ENCODE measurements around the gene VSIG10L2.

VSIG10L2 gene

DNA sequence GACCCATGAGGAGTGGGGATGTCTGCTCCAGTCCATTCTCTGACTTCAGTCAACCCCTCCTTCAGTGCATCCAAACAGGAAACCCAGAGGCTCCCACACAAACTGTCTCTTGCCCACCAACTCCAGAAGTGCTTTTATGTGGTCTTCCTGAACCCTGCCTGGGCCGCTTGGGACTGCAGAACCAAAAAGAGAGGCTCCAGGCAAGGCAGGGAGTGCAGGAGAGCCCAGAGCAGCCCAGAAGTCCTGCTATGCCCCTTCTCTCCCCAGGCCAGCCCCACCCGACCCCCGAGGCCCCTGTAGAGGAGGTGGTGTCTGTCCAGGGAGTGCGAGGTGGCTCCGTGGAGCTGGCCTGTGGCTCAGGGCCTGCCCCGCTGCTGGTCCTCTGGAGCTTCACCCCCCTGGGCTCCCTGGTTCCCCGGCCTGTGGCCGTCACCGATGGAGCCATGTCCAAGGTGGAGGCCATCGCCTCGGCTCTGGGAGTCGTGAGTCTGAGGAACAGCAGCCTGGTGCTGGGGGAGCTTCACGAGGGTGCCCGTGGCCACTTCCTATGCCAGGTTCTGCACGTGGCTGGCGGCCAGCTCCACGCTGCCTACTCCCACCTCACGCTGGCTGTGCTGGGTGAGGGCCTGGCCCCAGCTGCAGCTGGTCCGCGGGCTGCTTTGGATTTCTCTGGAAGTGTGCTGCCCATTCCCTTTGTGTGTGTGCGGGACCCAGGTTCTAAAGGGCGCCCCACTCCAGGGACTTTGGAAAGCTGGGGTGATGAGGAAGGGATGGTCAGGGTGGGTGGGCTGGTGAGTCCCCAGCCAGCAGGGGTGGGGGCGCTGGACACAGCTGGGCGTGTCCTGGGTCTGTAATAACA is 1.8 kb downstream of the VSIG10L2 start:
- DNase-seq (ENCODE audit: low read depth) = no peak

DNA sequence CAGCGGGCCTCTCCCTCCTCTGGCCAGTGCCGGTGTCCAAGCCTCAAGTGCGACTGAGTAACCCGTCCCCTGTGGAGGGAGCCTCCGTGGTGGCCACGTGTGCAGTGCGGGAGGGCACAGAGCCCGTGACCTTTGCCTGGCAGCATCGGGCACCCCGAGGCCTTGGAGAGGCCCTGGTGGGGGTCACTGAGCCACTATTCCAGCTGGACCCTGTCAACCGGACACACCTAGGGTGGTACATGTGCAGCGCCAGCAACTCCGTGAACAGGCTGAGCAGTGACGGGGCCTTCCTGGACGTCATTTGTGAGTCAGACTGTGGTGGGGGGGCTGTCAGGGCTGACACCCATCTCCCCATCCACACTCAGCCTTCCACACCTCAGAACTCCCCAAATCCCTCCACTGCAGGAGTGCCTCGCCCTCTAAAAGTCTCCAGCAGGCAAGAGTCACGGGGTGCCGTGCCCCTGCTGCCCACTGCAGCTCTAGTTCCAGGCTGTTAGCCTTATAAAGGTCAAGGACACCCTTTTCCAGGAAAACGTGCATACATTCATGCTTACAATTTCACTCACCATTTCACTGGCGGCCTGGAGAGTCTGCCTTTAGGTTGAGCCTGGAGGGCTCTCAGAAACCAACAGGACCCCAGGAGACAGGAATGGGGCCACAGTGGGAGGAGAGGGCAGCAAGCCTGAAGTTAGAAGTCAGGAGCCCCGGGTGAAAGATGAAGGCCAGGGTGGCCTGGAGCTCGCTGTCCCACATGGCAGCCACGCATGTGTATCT is 2.6 kb downstream of the VSIG10L2 start:
- DNase-seq (ENCODE audit: low read depth) = no peak

DNA sequence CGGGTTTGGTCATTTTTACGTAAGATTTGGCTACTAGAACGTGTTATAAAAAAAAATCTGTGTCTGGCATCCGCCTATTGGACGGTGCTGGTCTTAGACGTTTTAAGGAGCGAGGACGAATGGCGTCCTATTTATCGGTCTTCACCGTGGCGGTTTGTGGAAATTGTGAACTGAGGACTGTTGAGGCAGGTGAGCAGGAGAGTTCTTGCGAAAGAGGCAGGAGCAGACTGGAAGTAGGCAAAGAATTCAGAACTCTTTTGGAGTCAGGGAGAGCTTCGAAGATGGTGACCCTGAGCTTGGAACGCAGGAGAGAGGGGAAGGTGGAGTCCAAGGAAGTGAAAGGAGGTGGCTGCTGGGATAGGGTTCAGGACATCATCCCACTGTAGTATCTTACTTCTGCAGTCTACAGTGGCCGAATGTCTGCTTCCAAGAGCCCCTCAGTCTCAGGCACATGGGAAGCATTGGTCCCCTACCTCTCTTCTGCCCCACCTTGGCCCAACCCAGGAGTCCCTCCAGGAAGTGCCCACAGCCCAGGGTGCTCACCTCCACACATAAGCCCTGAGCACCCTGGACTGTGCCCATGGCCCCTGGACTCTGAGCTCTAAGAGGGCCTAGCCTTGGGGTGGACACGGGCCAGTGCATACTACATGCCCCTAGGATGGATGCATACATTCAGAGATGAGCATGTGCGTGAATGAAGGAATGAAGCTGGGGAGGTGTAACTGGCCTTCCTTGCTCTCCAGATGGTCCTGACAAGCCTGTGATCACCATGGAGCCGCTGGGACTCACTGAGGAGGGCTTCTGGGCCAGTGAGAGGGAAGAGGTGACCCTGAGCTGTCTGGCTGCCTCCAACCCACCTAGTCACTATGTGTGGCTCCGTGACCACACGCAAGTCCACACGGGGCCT is 3.7 kb downstream of the VSIG10L2 start:
- no peak for DNase-seq (ENCODE audit: low read depth)

DNA sequence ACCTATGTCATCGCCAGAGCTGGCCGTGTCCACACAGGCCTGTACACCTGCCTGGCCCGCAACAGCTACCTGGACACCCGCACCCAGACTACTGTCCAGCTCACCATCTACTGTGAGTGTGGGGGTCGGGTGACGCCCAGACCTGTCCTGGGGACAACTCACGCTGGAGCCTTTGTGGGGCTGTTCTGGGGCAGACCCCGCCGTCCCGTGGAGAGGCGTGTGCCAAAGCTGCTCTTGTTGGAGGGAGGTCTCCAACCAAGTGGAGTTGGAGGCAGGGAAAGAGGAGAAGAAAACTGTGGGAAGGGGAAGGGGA is 4.3 kb downstream of the VSIG10L2 start:
- DNase-seq (ENCODE audit: low read depth) = no peak

DNA sequence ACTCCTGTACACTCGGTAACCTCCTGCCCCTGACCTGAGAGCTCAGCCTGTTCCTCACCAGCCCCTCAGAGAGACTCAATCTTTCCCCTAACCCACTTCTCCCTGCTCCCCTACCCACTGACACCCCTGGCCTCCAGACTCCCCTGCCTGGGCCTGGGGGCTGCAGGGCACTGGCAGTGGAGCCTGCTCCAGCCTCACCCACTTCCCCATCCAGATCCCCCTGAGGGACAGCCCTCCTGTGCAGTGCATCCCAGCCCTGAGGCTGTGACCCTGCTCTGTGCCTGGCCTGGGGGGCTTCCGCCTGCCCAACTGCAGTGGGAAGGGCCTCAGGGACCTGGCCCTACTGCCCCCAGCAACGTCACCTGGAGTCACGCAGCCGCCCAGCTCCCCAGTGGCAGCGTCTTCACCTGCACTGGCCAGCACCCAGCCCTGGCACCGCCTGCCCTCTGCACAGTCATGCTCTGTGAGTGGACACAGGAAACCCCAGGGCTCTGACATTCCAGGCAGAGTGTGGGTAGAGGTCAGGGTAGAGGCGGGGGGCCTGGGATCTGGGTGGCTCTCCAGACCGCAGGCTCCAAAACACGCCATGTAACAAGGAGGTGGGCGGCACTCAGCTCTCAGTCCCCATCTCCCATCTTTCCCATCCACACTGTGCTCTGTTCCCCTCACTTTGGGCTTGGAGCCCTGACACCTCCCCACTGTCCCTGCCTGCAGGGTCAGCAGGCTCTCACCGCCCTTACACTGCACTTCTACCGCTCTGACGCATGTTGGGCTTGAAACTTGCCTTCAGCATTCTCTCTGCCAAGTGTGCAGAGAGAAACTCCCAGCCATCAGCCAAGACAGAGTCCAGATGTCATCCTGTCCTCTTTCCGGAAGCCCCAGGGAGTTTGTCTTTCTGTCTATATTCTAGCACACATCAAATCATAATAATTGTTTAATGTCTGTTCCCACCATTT is 5.1 kb downstream of the VSIG10L2 start:
- no peak for DNase-seq (ENCODE audit: low read depth)

DNA sequence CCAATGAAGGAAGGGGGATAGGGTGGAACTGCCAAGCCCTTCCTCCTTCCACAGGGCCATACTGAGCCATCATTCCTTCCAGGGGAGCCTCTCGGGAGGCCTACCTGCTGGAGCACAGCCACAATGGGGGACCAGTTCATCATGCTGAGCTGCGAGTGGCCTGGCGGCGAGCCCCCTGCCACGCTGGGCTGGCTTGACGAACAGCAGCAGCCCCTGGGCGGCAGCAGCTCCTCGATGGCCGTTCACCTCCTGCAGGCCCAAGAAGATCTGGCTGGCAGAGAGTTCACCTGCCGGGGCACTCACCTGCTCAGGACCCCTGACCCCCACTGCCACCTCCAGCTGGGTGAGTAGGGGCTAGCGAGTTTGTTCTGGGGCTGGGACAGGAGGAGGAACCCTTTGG is 5.9 kb downstream of the VSIG10L2 start:
- DNase-seq (ENCODE audit: low read depth) = no peak

DNA sequence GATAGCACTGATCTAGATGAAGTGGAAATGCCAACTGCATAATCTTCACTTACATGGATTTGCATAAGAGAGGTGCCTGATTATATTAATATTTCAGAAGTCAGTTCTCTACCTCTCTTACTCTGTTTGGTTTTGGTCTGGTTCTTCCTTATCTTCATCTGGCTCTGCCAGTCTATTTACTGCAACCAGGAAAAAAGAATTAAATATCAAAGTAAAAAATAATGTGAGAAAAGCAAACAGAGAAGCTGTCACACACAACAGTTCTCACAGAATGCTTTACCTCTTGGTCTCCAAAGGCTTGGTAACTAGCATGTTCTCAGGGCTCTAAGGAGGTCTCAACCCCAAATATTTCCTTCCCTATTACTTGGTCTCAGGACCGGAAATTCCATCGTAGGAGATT is 6.7 kb downstream of the VSIG10L2 start:
- DNase-seq (ENCODE audit: low read depth) = no peak

DNA sequence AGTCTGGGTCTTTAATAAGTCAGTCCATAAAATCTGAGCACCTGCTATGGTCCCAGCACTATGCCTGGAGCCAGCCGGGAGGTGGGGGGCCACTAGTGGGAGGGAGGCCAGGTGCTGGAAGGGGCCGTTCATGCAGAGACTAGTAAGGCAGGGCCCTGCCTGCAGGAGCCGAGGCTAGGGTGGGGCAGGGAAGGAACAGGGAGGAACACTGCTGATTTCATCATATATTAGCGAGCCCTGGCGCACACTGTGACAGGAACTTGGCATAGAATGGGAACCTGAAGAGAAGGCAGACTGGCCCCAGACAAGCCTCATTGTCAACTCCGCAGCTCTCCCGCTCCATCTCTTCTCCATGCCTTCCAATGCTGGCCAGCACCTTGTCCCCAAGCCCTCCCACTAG is 7.1 kb downstream of the VSIG10L2 start:
- no peak for DNase-seq (ENCODE audit: low read depth)

DNA sequence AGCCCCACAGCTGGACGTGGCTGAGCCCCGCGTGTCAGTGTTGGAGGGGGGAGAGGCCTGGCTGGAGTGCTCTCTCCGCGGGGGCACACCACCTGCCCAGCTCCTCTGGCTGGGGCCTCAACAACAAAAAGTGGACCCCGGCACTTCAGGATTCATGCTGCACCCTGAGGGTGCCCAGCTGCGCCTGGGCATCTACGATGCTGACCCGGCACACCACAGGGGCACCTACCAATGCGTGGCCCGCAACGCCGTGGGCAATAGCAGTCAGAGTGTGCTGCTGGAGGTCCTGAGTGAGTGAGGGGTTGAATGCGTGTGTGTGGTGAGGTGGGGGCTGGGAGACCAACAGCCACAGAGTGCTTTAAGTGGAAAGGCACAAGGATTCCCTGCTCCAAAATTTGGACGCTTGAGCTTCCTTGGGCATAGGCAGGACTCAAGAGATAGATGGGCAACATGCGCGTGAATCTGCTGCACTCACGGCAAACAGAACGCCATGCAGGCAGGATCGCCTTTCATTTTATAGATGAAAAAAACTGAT is 7.6 kb downstream of the VSIG10L2 start:
- DNase-seq (ENCODE audit: low read depth) = no peak

DNA sequence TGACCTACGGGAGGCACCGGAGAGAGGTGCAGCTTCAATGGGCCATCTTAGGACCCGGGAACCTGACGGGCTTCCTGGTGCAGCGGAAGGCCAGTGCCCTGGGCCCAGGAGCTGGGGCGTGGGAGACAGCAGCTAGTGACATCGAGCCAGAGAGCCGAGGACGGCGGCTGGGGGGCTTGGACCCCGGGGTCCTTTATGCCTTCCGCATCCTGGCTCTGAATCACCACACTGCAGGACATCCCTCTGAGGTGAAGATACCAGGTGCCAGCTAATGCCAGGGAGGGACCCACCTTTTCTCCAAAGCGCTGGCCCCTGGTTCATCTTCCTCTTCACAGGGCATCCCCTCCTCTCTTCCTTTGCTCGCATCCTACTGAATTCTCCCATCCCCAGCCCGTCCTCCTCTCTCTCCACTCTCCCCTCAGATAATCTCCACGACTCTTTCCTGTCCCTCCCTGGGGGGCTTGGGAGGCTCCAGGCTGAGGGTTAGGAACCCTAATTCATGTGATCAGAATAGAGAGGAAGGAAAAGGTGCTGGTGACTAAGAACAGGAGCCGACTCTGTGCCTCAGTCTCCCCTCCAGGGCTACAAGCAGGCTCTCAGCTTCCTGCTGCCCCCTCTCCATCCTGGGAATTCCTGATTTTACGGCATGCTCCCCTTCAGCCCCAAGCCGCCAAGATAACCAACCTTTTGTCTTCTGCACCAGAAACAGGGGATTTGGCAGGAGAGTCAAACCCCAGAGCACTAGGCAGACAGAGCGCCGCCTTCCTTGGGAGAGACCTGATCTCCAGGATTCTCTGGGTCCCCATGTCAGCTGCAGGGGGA is 8.5 kb downstream of the VSIG10L2 start:
- DNase-seq (ENCODE audit: low read depth) = no peak

DNA sequence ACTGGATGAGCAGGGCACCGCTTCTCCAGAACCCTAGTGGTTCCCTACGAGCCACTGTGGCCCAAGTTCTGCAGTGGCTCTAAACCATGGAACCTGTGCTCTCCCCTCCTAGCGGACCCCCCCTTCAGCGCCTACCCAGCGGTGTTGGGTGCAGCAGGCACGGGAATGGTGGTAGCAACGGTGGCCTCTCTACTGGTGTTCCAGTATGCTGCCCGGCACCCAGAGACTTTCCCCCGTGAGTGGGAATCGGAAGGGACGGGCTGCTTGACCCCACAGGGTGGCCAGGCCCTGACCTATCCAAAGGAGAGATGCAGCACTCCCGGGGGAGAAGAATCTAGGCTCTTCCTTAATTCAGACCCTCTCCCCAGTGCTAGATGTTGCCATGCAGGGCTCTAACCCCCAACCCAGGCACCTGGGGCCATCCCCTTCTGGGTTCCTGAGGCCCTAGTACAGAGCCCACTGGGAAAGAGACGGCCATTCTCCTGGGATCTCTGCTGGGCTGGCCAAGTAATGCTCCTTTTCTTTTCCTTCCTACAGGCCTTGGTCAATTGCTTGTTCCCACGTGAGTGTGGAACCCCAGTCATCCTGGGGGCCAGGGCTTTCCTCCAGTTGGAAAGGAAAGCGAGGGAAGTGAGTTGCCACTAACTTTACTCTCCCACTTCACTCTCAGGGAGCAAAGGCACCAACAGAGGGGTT is 9.2 kb downstream of the VSIG10L2 start:
- DNase-seq (ENCODE audit: low read depth) = no peak

DNA sequence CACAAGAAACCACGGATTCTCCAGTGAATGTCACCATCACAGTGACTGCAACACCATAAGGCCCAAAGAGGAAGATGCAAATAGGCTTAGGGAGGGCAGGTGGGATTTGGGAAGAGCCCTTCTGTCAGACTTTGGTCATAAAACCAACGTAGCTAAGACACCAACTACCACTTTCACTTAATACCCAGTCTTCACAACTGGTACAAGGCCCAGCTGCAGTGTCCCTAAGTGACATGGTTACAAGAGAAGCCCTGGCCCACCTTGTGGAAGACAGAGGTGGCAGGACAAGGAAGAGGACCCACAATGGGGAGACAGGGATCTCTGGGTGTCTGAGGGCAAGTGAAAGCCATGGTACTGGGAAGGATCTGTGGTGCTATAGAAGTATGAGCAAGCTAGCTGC is 10.0 kb downstream of the VSIG10L2 start:
- DNase-seq (ENCODE audit: low read depth) = no peak

DNA sequence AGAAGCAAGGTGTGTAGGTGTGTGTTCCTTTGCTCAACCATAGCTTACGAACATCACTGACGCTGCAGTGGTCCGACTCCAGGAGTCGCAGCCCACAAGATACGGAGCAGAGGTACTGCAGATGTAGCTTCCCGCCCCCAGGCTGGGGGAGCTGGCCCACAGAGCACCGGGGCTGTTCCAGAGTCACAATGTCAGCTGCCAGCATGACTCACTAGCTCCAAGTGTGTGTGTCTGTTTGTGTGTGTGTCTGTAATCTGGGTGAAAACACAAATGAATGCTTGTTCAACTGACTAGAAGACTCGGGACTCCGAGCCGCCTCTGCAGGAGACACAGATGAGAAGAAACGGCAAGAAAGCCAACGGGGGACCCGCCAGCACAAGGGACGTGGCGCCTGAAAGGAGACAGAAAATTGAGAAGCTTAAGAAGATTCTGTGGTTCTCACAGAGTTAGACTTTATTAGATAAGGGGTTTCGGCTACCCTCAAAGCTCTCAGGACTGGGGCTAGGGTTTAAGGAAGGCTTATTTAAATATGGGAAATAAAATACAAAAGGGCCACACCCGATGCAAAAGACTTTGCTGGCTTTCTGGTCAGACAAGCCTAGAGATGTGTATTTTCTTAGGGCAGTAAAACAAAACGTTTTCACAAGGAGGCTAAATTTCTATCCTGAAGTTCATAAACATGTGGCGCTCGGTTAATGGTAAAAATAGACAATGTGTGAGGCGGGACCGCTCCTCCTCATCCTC is 10.7 kb downstream of the VSIG10L2 start:
- no peak for DNase-seq (ENCODE audit: low read depth)

DNA sequence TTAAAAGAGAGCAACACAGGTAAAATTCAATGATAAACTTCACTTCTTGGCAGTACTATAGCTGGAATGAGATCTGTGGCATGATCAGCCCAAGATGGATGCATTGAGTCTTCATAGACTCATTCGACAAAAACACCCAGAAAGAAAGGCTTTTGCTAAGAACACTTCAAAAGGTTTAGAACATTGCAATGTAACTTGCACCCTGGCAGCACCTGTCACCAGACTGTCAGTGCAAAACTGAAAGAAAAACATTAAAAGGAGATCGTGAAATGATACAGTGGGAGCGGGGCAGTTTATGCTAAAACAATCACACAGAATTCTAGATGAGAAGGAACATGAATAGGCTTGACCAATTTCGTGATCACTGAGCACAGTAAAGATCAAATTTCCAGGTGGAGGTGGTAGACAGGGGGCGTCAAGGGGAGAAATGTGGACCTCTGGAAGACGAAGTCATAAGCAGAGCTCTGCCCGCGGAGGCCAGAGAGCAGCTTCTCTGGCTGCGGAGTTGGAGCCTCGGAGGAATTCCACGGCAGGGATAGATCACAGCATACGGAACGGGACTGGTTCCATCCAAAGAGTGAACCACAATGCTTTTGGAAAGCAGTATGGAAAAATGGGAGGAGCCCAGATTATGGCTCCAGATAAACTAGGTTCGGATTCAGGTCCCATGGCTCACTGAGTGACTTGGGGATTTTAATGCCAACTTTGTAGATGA is 11.9 kb downstream of the VSIG10L2 start:
- DNase-seq (ENCODE audit: low read depth) = no peak

DNA sequence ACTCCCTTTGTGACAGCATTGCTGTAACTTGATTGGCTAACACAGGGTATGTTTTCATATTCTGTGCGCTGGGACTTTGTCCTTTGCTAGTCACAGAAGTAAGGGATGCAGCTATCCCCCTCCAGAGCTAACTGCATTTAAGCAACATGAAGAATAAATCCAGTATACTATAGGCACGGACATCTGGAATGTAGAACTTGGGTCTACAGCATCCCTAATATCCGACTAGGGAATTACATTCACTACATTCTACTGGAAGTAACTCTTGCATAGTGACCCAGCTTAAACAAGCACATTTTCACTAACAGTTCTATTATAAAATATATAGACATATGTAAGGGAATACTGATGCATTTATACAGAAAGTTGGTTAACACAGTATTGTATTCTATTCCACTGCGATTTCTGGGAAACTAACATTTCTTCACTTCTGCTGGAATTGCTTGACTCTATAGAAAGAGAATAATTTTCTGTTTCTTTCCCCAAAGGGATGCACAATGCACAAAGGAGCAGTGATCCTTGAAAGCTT is 13.1 kb downstream of the VSIG10L2 start:
- DNase-seq (ENCODE audit: low read depth) = no peak

DNA sequence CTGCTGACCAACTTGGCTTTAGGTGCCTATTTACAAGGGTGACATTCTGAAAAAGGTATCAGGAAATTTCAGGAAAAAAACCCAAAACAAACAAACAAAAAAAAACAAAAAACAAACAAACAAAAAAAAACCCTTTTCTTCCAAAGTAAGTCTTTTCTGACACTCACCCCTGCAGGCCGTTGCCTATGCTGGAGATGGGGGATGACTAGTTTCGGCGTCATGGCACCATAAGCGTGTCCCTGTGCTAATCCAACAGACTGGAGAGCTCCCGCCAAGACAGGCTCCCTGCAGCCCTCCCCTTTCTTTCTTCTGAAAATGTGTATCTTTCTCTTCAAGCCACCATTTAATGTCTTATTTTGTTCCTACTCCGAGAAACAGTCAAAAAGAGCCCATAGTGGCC is 13.7 kb downstream of the VSIG10L2 start:
- DNase-seq (ENCODE audit: low read depth) = no peak

DNA sequence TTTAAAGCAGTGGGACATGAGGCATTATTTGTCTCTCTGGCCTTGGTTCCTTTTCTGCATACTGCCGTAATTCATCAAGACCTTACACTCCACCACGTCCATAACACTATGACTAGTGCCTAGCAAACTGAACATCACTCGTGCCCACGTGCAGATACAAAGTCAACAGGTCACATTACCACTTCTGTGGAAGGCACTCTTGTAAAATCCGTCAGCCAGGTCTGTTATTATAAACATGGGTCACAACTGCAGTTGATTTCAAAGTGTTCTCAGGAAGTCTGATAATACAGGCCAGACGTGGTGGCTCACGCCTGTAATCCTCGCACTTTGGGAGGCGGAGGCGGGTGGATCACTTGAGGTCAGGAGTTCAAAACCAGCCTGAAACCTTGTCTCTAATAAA is 14.1 kb downstream of the VSIG10L2 start:
- no peak for DNase-seq (ENCODE audit: low read depth)

DNA sequence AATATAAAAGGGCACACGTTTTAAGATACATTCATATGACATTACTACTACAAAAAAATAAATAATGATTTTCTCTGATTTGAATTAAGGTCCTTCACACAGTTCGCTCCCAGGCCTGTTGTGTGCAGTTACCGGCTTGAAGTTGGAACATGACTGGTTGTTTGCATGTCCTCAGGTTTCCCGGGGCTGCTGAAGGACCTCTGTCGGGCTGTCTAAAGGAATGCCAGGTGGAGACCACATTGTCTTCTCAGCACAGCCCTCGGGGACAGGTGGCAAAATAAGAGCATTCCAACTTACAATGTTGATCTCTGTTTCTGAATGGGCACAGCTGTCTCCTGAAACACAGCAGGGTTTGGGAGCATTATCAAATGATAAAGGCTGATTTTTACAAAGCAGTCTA is 14.9 kb downstream of the VSIG10L2 start:
- no peak for DNase-seq (ENCODE audit: low read depth)

Data from activated T-helper 9 cell treated with anti-CD3 and anti-CD28 coated beads, Interleukin-2, amount 50 U/mL, for 16 hours (primary cell).